PC-9 (cell line): ENCODE measurements around the gene ARL8B.
"Not testable (repeated sequence)": the region's sequence is repeated elsewhere in the genome, so short reads cannot be mapped to it uniquely, and the experiment has no call there.

Experiments
- EZH2 ChIP-seq: fragments of 200-600 bp; sonication (generic); IDR thresholded peaks from 2 replicates; pipeline ENCODE4 v1.8.0; 2017; ENCODE audit warnings: antibody characterized with exemption, low read depth
- TF ChIP-seq, protein P1 (sequence below): fragments of 200-600 bp; sonication (generic); conservative IDR thresholded peaks from 2 replicates; pipeline ENCODE4 v1.6.1; 2017; ENCODE audit warnings: mixed run types, antibody characterized with exemption, mild to moderate bottlenecking, moderate library complexity

- TF ChIP-seq, protein P1, sequence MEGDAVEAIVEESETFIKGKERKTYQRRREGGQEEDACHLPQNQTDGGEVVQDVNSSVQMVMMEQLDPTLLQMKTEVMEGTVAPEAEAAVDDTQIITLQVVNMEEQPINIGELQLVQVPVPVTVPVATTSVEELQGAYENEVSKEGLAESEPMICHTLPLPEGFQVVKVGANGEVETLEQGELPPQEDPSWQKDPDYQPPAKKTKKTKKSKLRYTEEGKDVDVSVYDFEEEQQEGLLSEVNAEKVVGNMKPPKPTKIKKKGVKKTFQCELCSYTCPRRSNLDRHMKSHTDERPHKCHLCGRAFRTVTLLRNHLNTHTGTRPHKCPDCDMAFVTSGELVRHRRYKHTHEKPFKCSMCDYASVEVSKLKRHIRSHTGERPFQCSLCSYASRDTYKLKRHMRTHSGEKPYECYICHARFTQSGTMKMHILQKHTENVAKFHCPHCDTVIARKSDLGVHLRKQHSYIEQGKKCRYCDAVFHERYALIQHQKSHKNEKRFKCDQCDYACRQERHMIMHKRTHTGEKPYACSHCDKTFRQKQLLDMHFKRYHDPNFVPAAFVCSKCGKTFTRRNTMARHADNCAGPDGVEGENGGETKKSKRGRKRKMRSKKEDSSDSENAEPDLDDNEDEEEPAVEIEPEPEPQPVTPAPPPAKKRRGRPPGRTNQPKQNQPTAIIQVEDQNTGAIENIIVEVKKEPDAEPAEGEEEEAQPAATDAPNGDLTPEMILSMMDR: not testable (repeated sequence)
- not testable (repeated sequence) for TF ChIP-seq EZH2
These were observed 8.4 kb upstream of the ARL8B start for GRCh38 chr3:5113726-5114125.
